Measurements from ENCODE around the gene TUBB. TPM values are rescaled to one million over a fixed set of nuclear protein-coding genes. Genes with fewer than 3 reads are reported as not detected.

Gene TUBB
- total RNA-seq, 1 donor from 2014 or later: 725 TPM

GRCh38 chr6:30767944-30768301, 47.8 kb downstream of the TUBB start:
- Mint-ChIP-seq H3K4me1 (ENCODE audit: unreplicated experiment) (peaks cover 71% of the 10 kb centered on the region), H3K36me3 (ENCODE audit: unreplicated experiment) (no peaks in the 10 kb centered on the region), H3K4me3 (ENCODE audit: unreplicated experiment) (no peak overlapping the region), H3K27me3 (ENCODE audit: unreplicated experiment) (no peaks in the 10 kb centered on the region), H3K9me3 (ENCODE audit: unreplicated experiment) (no peaks in the 10 kb centered on the region), H3K27ac (ENCODE audit: unreplicated experiment) (peak overlapping the region; percentile 99)
- DNase-seq (ENCODE audit: extremely low spot score, unreplicated experiment): no peak
- TF ChIP-seq, protein P1, sequence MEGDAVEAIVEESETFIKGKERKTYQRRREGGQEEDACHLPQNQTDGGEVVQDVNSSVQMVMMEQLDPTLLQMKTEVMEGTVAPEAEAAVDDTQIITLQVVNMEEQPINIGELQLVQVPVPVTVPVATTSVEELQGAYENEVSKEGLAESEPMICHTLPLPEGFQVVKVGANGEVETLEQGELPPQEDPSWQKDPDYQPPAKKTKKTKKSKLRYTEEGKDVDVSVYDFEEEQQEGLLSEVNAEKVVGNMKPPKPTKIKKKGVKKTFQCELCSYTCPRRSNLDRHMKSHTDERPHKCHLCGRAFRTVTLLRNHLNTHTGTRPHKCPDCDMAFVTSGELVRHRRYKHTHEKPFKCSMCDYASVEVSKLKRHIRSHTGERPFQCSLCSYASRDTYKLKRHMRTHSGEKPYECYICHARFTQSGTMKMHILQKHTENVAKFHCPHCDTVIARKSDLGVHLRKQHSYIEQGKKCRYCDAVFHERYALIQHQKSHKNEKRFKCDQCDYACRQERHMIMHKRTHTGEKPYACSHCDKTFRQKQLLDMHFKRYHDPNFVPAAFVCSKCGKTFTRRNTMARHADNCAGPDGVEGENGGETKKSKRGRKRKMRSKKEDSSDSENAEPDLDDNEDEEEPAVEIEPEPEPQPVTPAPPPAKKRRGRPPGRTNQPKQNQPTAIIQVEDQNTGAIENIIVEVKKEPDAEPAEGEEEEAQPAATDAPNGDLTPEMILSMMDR (IDR thresholded peaks at IDR 0.05): no peak

GRCh38 chr6:30768634-30769087, 48.5 kb downstream of the TUBB start:
- DNase-seq (ENCODE audit: extremely low spot score, unreplicated experiment): no peak
- Mint-ChIP-seq H3K36me3 (ENCODE audit: unreplicated experiment) (no peaks in the 10 kb centered on the region), H3K9me3 (ENCODE audit: unreplicated experiment) (no peaks in the 10 kb centered on the region), H3K27me3 (ENCODE audit: unreplicated experiment) (no peaks in the 10 kb centered on the region), H3K27ac (ENCODE audit: unreplicated experiment) (peak overlapping the region; percentile 99), H3K4me1 (ENCODE audit: unreplicated experiment) (peaks cover 65% of the 10 kb centered on the region), H3K4me3 (ENCODE audit: unreplicated experiment) (no peak overlapping the region)
- TF ChIP-seq, protein P1 (IDR thresholded peaks at IDR 0.05): no peak

DNA sequence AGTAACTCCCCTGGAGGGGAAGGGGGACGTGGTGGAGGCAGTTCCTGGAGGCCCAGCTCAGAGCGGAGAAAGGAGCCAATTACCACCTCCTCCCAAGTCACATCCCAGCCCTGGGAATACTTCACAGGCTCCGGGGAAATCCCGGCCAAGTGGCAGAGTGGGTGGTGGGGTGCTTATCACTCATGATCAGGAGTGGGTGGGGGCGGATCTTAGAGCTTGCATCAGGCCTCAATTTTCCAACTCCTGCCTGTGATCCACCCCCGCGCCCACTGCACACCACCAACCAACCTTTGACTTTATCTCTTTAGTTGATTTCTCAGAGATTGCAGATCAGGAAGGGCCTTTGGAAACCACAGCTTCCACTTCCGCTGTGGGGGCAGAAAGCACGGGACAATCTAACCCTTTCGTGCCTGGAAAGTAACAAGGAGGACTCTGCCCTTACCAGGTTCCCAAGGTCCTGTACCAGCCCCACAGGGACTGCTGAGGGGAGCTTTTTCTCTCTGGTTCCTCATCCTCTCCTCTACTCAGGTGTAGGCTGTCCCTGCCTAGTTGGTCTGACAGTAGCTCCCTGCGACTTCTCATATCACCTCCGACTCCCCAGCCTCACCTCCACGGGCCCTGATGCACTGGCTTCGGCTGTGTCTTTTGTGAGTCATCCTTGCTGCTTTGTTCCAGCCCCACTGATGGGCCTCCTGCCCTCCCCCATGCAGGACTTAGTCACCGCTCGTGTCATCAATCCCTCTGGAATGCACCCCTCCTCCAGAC, 49.1 kb downstream of the TUBB start:
- DNase-seq (ENCODE audit: extremely low spot score, unreplicated experiment): peak; percentile 85
- Mint-ChIP-seq H3K4me1 (ENCODE audit: unreplicated experiment) (peaks cover 64% of the 10 kb centered on the region), H3K27me3 (ENCODE audit: unreplicated experiment) (no peaks in the 10 kb centered on the region), H3K27ac (ENCODE audit: unreplicated experiment) (peak overlapping the region; percentile 99), H3K4me3 (ENCODE audit: unreplicated experiment) (peak overlapping the region; percentile 55), H3K9me3 (ENCODE audit: unreplicated experiment) (no peaks in the 10 kb centered on the region), H3K36me3 (ENCODE audit: unreplicated experiment) (no peaks in the 10 kb centered on the region)
- TF ChIP-seq, protein P1 (IDR thresholded peaks at IDR 0.05): no peak

DNA sequence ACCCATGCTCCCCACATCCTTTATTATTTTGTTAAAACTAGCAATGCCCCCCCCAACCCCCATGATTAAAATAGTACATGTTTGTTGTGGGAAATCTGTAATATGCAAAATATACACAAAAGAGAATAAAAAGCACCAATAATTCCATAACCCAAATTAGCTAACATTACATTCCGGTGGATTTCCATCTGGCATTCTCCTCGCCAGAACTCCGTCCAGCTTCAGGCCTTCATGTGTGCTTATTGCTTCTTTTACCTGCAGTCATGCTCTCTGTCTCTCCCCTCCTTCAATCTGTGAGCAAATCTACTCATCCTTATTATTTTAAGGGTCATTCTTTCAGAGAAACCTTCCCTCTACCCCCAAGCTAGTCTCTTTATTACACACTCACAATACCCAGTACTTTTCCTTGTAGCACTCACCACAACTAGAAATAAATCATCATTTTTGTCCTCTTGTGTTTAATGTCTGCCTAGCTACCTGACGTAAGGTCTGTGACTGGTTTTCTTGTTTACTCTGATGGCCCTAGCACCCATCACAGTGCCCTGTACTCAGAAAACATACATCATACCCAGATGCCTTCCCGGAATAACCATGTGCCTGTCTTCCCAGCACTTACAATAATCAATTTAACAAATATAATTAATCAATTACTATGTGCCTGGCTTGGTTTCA, 49.8 kb downstream of the TUBB start:
- TF ChIP-seq, protein P1 (IDR thresholded peaks at IDR 0.05): no peak
- Mint-ChIP-seq H3K4me3 (ENCODE audit: unreplicated experiment) (no peak overlapping the region), H3K27me3 (ENCODE audit: unreplicated experiment) (no peaks in the 10 kb centered on the region), H3K4me1 (ENCODE audit: unreplicated experiment) (peaks cover 59% of the 10 kb centered on the region), H3K9me3 (ENCODE audit: unreplicated experiment) (no peaks in the 10 kb centered on the region), H3K36me3 (ENCODE audit: unreplicated experiment) (no peaks in the 10 kb centered on the region), H3K27ac (ENCODE audit: unreplicated experiment) (peak overlapping the region; percentile 99)
- DNase-seq (ENCODE audit: extremely low spot score, unreplicated experiment): no peak

GRCh38 chr6:30770592-30770991, 50.4 kb downstream of the TUBB start:
- Mint-ChIP-seq H3K4me1 (ENCODE audit: unreplicated experiment) (peaks cover 56% of the 10 kb centered on the region), H3K36me3 (ENCODE audit: unreplicated experiment) (no peaks in the 10 kb centered on the region), H3K27ac (ENCODE audit: unreplicated experiment) (peak overlapping the region; percentile 99), H3K27me3 (ENCODE audit: unreplicated experiment) (no peaks in the 10 kb centered on the region), H3K9me3 (ENCODE audit: unreplicated experiment) (no peaks in the 10 kb centered on the region), H3K4me3 (ENCODE audit: unreplicated experiment) (no peak overlapping the region)
- DNase-seq (ENCODE audit: extremely low spot score, unreplicated experiment): no peak
- TF ChIP-seq, protein P1 (IDR thresholded peaks at IDR 0.05): no peak
